Measurements from ENCODE around the gene CCDC150.

DNA sequence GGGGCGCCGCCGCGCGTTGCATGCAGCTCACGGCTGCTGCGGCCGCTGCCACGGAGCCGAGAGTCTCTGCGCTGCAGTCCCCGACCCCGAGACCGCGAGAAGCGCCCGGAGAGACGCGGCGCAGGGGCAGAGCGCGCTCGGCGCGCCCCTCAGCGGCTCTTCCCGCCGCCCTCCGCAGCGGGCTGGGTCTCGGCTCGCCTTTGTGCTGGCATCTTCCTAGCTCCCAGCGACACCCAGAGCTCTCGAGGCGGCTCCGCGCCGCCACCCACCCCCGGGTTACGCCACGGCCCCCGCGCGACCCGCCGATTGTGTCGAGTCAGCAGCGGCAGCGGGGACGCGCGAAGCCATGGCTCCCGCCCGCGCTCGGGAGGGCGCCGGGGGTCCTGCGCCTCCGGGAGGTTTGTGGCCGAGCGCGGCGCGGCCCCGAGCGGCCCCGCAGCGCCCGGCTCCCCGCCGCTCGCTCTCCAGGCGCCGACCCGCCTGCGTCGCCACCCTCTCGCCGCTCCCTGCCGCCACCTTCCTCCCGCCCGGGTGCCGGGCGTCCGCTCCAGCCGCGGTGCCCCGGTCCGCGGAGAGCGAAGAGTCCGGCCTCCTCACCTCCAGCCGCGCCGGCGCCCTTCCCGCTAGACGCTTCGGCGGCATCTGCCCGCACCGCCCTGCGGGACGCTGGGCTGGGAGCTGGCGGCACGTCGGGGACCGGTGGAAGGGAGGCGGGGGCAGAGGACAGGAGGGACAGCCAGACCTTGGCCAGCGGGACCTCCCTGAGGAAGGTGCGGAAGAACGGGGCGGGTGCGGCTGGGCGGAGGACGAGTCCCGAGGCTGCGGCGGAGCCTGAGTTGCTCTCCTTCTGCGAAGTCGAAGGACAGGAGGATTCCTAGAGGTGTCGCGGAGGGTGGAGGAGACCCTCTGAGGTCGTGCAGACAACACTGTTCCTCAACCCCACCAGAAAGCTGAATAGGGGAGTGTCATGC lies 46.3 kb upstream of the CCDC150 start, which contains the start of gene HECW2:
- TF ChIP-seq, protein P1, sequence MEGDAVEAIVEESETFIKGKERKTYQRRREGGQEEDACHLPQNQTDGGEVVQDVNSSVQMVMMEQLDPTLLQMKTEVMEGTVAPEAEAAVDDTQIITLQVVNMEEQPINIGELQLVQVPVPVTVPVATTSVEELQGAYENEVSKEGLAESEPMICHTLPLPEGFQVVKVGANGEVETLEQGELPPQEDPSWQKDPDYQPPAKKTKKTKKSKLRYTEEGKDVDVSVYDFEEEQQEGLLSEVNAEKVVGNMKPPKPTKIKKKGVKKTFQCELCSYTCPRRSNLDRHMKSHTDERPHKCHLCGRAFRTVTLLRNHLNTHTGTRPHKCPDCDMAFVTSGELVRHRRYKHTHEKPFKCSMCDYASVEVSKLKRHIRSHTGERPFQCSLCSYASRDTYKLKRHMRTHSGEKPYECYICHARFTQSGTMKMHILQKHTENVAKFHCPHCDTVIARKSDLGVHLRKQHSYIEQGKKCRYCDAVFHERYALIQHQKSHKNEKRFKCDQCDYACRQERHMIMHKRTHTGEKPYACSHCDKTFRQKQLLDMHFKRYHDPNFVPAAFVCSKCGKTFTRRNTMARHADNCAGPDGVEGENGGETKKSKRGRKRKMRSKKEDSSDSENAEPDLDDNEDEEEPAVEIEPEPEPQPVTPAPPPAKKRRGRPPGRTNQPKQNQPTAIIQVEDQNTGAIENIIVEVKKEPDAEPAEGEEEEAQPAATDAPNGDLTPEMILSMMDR (IDR thresholded peaks at IDR 0.05; ENCODE audit: low read depth, low read length, poor library complexity, severe bottlenecking) = no peak
- 0 out of 2 replicates have a peak, but pooled peaks have one; percentile 31 for TF ChIP-seq EZH2phosphoT487 (IDR thresholded peaks at IDR 0.05; ENCODE audit: borderline replicate concordance, low read length)

Measured in DOHH2 (cell line).